Stimulated activated CD8-positive, alpha-beta memory T cell treated with anti-CD3 and anti-CD28 coated beads, Interleukin-12 subunit alpha, Interleukin-12 subunit beta, amount 100 ng/mL, for 4 hours (primary cell): Measurements from ENCODE around the gene CSTB.
"Not testable (repeated sequence)": the region's sequence is repeated elsewhere in the genome, so short reads cannot be mapped to it uniquely, and the experiment has no call there.

Source experiments
- DNase-seq: peaks from one replicate; pipeline ENCODE4 v3.0.0-alpha.2; 2020; ENCODE audit warnings: low read depth

Gene CSTB, protein sequence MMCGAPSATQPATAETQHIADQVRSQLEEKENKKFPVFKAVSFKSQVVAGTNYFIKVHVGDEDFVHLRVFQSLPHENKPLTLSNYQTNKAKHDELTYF

DNA sequence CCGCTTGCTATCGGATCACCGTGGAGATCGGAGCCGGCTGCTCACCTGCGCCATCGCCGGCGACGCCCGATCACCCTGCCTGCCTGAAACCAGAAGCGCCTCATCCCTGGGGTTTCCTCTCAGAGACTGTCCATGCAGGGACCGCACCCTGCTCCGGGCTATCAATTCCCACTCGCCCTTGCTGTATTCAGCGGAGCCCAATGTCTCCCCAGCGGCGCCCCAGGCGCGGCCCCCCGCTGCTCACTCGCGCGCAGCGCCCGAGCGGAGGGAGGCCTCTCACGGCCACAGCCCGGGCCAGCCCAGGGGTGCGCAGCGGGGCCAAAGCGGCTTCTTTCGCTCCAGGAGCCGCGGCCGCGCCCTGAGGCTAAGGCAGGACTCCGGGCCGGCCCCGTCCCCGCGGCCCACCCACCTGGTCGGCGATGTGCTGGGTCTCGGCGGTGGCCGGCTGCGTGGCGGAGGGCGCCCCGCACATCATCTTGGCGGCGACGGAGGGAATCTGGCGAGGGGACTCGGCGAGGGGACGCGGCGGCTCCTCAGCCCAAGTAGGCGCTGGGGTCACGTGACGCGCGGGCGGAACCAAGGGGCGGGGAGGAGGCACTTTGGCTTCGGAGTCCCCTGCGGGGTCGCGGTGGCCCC, at the start of gene CSTB:
Gene CSTB, minus strand, starts transcription at position 514 of the 636 bp plus-strand sequence. Its CDS starts 39 bp downstream, at position 475.
- peak; percentile 76 for DNase-seq

GRCh38 chr21:43825242-43825935, 49.3 kb upstream of the CSTB start:
- no peak for DNase-seq

DNA sequence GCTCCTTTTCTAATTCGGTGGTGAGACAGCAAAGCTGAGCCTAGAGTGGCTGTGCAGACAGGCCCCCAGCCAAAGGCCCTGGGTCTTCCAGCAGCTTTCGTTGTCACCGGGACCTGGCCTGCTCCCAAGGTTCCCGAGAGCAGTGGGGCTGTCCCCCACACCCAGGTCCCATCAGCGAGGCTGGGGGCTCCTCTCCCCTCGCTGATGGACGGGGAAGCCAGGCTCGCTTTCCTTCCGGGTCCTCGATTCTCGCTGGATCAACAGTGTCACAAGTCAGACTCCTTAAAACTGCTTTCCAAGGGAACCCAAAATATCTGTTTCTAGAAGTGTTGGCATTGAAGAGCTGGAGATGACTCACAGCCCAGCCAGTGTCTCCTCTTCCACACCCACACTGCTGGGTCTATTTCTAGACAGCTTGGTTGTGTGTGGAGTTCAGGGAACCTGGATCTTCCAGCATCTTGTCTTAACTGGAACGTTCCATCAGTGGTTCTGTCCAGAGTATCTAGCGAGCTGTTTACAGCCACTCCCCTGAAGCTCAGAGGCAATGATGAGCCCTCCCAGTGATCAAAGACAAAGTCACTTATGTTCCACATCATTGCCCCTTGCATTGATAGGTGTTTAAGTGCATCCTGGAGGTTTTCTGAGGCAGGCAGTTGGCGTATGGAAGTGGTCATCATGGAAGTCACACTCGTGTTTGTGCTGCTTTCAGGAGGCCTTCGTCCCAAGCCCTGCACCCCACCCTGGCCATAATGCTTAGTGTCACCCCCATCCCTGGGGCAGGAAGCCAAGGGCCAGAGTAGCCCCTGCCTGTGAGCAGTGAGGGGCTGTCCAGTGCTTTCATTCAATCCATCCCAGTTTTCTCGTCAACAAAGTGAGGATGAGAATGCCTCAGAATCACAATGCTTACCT, 48.5 kb upstream of the CSTB start:
- DNase-seq = no peak

DNA sequence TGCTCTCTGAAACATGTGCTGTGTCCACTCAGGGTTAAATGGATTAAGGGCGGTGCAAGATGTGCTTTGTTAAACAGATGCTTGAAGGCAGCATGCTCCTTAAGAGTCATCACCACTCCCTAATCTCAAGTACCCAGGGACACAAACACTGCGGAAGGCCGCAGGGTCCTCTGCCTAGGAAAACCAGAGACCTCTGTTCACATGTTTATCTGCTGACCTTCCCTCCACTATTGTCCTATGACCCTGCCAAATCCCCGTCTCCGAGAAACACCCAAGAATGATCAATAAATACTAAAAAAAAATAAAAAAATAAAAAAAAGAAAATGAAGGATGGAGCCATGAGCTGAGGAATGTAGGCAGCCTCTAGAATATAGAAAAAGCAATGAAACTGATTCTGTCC, 46.6 kb upstream of the CSTB start:
- DNase-seq = not testable (repeated sequence)

- DNase-seq = not testable (repeated sequence)
These were observed 46.1 kb upstream of the CSTB start for GRCh38 chr21:43822166-43822565.

DNA sequence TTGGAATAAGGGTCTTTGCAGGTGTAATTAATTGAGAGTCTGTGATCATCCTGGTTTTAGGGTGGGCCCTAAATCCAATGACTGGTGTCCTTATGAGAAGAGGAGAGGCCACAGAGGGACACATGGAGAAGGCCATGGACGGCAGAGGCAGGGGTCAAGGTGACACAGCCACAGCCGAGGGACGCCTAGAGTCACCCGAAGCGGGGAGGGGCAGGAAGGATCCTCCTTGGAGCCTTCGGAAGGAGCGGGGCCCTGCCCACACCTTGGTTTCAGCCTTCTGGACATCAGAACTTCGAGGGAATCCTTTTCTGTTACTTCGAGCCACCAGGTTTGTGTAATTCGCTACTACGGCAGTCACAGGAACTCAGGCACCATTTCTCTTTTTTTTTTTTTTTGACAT, 44.4 kb upstream of the CSTB start:
- no peak for DNase-seq

- DNase-seq = no peak
These were observed 43.6 kb upstream of the CSTB start for GRCh38 chr21:43819511-43820405.

DNA sequence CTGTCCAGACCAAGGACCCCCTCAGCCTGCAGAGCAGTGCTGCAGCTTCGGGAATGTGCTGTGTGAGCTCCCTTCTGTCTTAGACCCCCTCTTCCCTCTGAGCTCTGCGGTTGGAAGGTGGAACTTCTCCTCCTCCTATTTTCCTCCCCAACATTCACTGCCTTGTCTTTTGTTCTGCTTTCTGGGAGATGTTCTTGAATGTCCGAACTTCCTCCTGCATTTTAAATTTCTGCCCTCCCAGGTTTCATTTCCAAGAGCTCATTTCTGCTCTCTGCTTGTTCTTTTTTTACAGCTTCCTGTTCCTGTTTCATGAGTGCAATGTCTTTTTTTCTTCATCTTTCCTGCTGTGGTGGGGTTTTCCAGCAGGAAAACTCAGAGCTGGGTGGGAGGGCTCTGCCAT, 42.6 kb upstream of the CSTB start:
- DNase-seq = no peak

DNA sequence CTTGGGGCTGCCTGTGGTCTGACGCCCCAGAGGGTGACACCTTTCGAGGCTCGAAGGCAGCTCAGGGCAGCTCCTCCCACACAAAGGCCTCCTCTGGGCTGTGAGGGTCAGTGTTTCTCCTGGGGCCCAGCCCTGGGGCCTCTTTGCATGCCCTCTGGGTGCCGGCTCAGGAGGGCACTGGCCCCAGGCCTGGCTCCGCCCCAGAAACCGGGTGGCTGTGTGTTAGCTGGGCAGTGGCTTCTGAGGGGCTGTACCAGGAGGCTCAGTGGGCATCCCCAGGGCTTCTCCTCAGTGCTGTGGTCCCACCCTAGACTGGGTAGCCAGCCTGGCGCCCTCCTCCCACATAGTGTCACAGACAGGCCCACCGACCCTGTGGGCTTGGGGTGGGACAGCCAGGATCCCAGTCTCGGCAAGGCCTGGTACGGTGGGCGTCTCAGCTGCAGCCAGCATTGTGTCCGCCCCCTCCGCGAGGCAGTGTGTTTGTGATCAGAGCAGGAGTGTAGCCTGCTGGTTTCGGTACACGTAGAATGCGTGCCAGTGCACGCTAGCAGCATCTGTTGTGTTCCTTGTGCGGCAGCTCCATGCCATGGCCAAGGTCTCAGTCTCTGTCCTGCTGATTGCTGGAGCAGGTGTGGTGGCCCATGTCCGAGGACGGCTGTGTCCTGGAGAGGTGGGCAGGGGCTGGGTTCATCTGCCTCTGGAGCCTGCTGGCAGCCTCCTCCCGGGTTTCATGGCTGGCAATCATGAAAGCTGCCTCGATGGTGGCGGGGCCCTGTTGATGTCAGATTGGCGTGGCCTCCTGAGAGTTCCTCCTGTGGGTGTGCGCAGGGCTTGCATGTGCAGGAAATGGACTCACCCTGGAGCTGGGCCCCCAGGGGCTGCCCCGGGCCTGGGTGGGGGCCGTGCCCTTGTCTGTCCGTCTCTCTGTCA, 41.3 kb upstream of the CSTB start:
- DNase-seq = no peak

DNA sequence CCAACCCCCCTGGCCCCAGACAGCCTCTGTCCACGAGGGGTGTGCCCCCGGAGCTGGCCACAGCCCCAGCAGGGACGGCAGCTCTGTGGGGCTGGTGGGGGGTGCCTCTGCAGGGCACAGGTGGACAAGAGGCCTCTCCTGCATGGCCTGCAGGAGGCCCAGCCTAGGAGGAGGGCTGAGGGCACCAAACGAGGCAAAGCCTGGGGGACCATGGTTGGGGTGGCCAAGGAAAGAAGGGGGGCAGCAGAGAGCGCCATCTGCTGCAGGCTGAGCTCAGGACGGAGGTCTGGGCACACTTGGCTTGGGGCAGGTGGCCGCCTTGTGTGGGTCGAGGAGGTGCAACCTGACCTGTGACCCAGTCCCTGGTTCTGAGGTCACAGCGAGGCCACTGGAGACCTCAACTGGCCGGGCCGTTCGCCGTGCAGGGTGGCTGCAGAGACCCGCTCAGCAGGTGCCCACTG, 40.5 kb upstream of the CSTB start:
- DNase-seq = no peak

GRCh38 chr21:43815991-43816390, 39.9 kb upstream of the CSTB start:
- DNase-seq = no peak

GRCh38 chr21:43815107-43815613, 39.1 kb upstream of the CSTB start:
- DNase-seq = no peak

GRCh38 chr21:43814215-43815106, 38.4 kb upstream of the CSTB start:
- no peak for DNase-seq

DNA sequence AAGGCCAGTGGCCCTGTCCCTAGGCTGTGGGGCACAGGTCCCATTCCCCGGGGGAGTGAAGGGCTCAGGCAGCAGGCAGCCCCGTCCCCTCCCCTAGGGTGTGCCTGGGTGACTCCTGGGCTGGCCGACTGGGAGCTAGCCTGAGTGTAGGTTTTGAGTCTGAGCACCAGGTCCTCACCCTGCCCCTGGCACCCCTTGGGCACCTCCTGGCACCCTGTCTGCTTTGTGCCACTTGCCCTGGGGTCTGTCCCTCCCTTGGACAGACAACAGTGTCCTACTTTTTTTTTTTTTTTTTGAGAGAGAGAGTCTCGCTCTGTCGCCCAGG, 37.5 kb upstream of the CSTB start:
- no peak for DNase-seq

GRCh38 chr21:43812957-43813655, 37.0 kb upstream of the CSTB start:
- no peak for DNase-seq

GRCh38 chr21:43812139-43812821, 36.2 kb upstream of the CSTB start:
- DNase-seq = no peak

DNA sequence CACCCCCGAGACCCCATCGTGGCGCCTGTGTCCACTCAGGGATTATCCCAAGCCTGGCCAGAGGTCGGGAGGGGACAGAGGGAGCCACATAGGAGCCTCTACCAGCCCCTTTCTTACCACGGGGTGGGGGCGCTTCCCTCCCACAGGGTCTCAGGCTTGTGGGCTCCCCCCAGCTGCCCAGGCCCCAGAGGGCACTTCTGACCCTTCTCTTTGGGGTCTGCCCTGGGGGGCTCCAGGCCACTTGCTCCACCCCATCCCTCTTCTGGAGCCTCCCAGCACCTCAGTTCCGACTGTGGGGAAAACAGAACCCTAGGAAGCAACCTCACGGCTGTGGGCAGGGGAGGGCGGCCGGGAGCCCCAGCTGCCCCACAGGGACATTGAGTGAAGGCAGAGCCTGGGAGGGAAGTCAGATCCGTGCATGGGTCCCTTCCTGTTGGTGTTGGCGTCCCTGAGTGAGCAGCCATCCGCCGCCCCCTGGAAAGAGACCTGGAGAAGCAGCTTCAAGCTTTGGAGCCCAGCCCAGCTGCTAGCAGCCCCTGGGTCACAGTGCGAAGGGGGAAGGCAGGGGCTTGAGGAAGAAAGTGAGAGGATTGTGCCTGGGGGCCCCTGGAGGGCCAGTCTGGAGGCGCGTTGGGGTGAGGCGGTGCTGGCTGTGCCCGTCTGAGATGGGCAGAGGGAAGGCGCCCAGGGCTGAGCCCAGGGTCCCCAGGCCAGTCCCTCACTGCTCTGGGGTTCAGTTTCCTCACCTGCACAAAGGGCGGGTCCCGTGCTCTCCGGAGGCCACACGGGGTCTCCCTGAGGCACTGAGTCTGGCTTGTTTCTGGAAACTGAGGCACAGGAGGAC, 35.4 kb upstream of the CSTB start:
- DNase-seq = no peak
